Lung (tissue), 12 donors: ENCODE data around the gene TRIM44. TPM values are rescaled to one million over a fixed set of nuclear protein-coding genes. Genes with fewer than 3 reads are reported as not detected.

Experiments used
- ATAC-seq: fragments of 200-7000 bp; cut with Tn5 transposase; one replicate; pipeline ENCODE4 v1.9.1; 2020; ENCODE audit warnings: moderate number of reproducible peaks; ENCODE audit not compliant: insufficient read depth, low FRiP score
- DNase-seq, 3 donors: peaks; one replicate each; pipeline ENCODE4 v3.0.0-alpha.2; 2013 to 2017
- H3K27ac ChIP-seq, 2 donors: one replicate each; pipeline ENCODE4 v1.5.1; 2013; ENCODE audit warnings: mild to moderate bottlenecking in 2 of 2, moderate library complexity in 2 of 2, control low read depth in 1 of 2, inconsistent platforms in 1 of 2, low read depth in 1 of 2, low read length in 1 of 2
- H3K27me3 ChIP-seq, 3 donors: one replicate each; pipeline ENCODE4 v1.5.1; 2013; ENCODE audit warnings: low read length in 2 of 3; ENCODE audit not compliant: control insufficient read depth in 3 of 3, insufficient read depth in 3 of 3
- H3K36me3 ChIP-seq, 4 donors: one replicate each; pipeline ENCODE4 v1.5.1; 2013; ENCODE audit warnings: low read length in 4 of 4, mild to moderate bottlenecking in 1 of 4, moderate library complexity in 1 of 4; ENCODE audit not compliant: control insufficient read depth in 4 of 4, insufficient read depth in 4 of 4
- H3K4me1 ChIP-seq, 5 donors: one replicate each; pipeline ENCODE4 v1.5.1; 2013; ENCODE audit warnings: low read length in 5 of 5, mild to moderate bottlenecking in 2 of 5, moderate library complexity in 1 of 5; ENCODE audit not compliant: control insufficient read depth in 5 of 5, insufficient read depth in 5 of 5
- H3K4me3 ChIP-seq: one replicate; pipeline ENCODE4 v1.5.1; 2013; ENCODE audit warnings: mild to moderate bottlenecking, control low read depth, moderate library complexity
- H3K9ac ChIP-seq, 2 donors: one replicate each; pipeline ENCODE4 v1.5.1; 2013; ENCODE audit warnings: low read length in 2 of 2, control low read depth in 1 of 2; ENCODE audit not compliant: insufficient read depth in 1 of 2
- H3K9me3 ChIP-seq, 4 donors: one replicate each; pipeline ENCODE4 v1.5.1; 2013; ENCODE audit warnings: low read length in 3 of 4, mild to moderate bottlenecking in 1 of 4, moderate library complexity in 1 of 4; ENCODE audit not compliant: control insufficient read depth in 4 of 4, insufficient read depth in 3 of 4
- WGBS, 2 donors: extraction: QIAGEN DNeasy Blood & Tissue Kit; methylation state at CpG; one replicate each; pipeline ENCODE4 v1.1.7; 2013; 5-methylcytosine and 5-hydroxymethylcytosine counted together
- polyA plus RNA-seq, 2 donors: library from polyadenylated mRNA; stranded (reverse); fragments of 200-250 nt; gene quantifications; one replicate each; pipeline ENCODE4 v1.2.1, GENCODE V29; 2013
- total RNA-seq, 2 donors: library from RNA; depleted of rRNA in 1 of 2; stranded (reverse); fragments of >200 nt in 1 of 2; gene quantifications; one replicate each; pipeline ENCODE4 v1.2.1, GENCODE V29; 2014 to 2021
- TF ChIP-seq, protein P1 (sequence below): IDR thresholded peaks from 2 replicates; pipeline ENCODE4 v1.5.1; 2012; ENCODE audit warnings: mild to moderate bottlenecking; ENCODE audit errors: control extremely low read depth, extremely low read depth
- donor health status: control.
- donor health status: control.
- donor health status: Bipolar disorder and iron deficiency.
- donor health status: healthy.
- donor health status: DM: yes; HTN: yes; CAD: no.

The TRIM44 gene
- total and polyA plus RNA-seq, 4 donors, result 9.1 to 62.2 (median 22.7) TPM

DNA sequence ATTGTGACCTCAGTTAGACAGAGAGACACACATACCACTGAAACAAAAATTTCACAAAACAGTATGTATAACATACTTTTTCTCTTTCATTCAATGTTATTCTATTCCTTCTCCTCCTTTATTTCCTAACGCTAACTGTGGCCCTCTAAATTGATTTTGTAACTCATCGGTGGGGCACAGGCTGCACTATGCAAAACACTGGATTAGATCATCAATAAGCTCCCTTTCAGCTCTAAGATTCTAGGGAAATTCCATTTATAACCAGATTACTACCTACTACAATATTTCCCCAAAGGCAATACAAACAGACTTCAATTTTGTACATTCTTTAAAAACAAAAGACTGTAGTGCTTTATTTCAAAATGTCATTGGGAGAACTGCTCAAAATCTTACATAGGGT is 38.3 kb upstream of the TRIM44 start:
- Histone ChIP-seq H3K27me3 (peaks cover 0 to 12% (median 3%) of the 10 kb centered on the region in 3 donors), H3K27ac (no peak overlapping the region), H3K9ac (no peak overlapping the region), H3K4me1 (peaks cover 0 to 25% (median 7%) of the 10 kb centered on the region in 5 donors), H3K9me3 (peaks cover 0 to 4% (median 0%) of the 10 kb centered on the region in 4 donors), H3K4me3 (no peak overlapping the region), H3K36me3 (no peaks in the 10 kb centered on the region)
- no peak for DNase-seq
- ATAC-seq, result no peak
- TF ChIP-seq, protein P1, sequence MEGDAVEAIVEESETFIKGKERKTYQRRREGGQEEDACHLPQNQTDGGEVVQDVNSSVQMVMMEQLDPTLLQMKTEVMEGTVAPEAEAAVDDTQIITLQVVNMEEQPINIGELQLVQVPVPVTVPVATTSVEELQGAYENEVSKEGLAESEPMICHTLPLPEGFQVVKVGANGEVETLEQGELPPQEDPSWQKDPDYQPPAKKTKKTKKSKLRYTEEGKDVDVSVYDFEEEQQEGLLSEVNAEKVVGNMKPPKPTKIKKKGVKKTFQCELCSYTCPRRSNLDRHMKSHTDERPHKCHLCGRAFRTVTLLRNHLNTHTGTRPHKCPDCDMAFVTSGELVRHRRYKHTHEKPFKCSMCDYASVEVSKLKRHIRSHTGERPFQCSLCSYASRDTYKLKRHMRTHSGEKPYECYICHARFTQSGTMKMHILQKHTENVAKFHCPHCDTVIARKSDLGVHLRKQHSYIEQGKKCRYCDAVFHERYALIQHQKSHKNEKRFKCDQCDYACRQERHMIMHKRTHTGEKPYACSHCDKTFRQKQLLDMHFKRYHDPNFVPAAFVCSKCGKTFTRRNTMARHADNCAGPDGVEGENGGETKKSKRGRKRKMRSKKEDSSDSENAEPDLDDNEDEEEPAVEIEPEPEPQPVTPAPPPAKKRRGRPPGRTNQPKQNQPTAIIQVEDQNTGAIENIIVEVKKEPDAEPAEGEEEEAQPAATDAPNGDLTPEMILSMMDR, result no peak
- 86 to 90% methylated on average over 2 of the region's 2 CpGs for WGBS, 2 donors

DNA sequence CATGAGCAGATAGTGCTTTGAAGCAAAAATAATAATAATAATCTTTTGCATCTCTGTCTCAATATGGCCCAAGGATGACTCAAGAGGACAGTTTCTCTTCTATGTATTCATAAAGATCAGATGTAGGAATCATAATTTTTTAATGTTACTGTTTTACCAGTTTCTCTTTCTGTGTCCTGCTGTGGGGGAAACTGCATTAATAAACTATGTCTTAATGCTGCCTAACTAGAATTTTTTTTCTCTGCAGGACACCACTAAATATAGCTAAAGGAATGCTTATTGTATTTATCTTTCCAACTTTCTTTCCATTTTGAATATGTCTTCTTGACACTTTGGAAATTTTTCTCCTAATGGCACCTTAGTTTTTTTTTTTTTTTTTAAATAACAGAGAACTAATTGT is 37.8 kb upstream of the TRIM44 start:
- H3K9me3 ChIP-seq, result peaks cover 0 to 4% (median 0%) of the 10 kb centered on the region in 4 donors
- H3K4me3 ChIP-seq, result no peak overlapping the region
- H3K36me3 ChIP-seq, result no peaks in the 10 kb centered on the region
- H3K4me1 ChIP-seq, result peaks cover 0 to 21% (median 6%) of the 10 kb centered on the region in 5 donors
- peaks cover 0 to 12% (median 3%) of the 10 kb centered on the region in 3 donors for H3K27me3 ChIP-seq
- TF ChIP-seq, protein P1, result no peak
- no peak overlapping the region for H3K27ac ChIP-seq
- ATAC-seq (no peak), DNase-seq (no peak)
- H3K9ac ChIP-seq, result no peak overlapping the region

DNA sequence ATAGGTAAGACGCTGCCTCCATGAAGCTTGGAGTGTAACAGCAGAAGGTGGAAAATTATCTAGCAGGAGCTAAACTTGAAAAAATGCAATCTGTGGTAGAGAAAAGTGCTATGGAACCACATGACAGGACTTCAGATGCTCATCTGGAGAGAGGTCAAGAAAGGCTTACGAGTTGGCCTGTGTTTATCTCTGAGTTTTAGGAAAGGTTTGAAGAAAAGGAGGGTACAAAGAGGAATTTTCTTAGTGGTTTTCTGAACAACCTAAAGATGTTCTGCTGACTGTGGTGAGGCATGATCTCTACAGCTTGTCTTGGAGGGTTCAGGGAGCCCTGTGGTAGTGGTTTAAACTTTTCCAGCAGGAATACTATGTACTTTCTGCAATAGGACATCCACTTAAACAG is 36.1 kb upstream of the TRIM44 start:
- DNase-seq (no peak), ATAC-seq (no peak)
- no peak overlapping the region for H3K9ac ChIP-seq
- no peak overlapping the region for H3K4me3 ChIP-seq
- peaks cover 0 to 11% (median 4%) of the 10 kb centered on the region in 5 donors for H3K4me1 ChIP-seq
- TF ChIP-seq, protein P1, result no peak
- H3K36me3 ChIP-seq, result no peaks in the 10 kb centered on the region
- H3K9me3 ChIP-seq, result no peaks in the 10 kb centered on the region
- no peak overlapping the region for H3K27ac ChIP-seq
- peaks cover 0 to 3% (median 2%) of the 10 kb centered on the region in 3 donors for H3K27me3 ChIP-seq
- 88 to 91% methylated on average over 2 of the region's 2 CpGs for WGBS, 2 donors

DNA sequence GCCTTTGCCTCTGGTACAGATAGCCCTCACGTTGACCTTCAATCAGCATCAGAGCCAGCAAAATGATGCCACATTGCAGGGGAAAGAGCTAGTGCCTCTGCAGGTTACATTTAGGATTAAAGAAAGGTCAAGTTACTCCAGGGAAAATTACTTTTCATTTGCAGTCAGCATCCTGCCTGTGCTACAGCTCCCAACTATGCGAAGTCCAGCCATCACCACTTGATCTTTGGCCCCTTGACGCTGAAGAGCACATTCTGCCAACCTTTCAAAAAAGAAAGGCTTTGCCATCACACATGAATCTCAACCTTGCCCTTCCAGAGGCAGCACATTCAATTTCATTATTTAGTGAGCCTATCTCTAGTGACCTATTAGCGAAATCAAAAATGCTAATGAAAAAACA is 33.1 kb upstream of the TRIM44 start:
- Histone ChIP-seq H3K9ac (no peak overlapping the region), H3K36me3 (no peaks in the 10 kb centered on the region), H3K9me3 (no peaks in the 10 kb centered on the region), H3K27me3 (peaks cover 0 to 3% (median 2%) of the 10 kb centered on the region in 3 donors), H3K4me1 (no peaks in the 10 kb centered on the region), H3K27ac (no peak overlapping the region), H3K4me3 (no peak overlapping the region)
- ATAC-seq (no peak), DNase-seq (no peak)
- 78 to 85% methylated on average over 4 of the region's 4 CpGs for WGBS, 2 donors
- TF ChIP-seq, protein P1, result no peak
